Mesodermal cell (in vitro differentiated cells): ENCODE data around the gene ZNF644.

Experiments
- H3K27ac ChIP-seq: 2 replicates; pipeline ENCODE4 v1.7.0; 2013; ENCODE audit warnings: mild to moderate bottlenecking, low read depth, low read length, moderate library complexity; ENCODE audit not compliant: severe bottlenecking
- H3K36me3 ChIP-seq: 2 replicates; pipeline ENCODE4 v1.7.1; 2013; ENCODE audit warnings: mild to moderate bottlenecking, low read length, moderate library complexity; ENCODE audit not compliant: control insufficient read depth, insufficient read depth
- H3K4me1 ChIP-seq: one replicate; pipeline ENCODE4 v1.7.1; 2013; ENCODE audit warnings: mild to moderate bottlenecking, low read length; ENCODE audit not compliant: insufficient read depth, control insufficient read depth, poor library complexity, severe bottlenecking
- H3K4me3 ChIP-seq: 2 replicates; pipeline ENCODE4 v1.7.0; 2013; ENCODE audit warnings: low read length, control low read depth, mild to moderate bottlenecking; ENCODE audit not compliant: insufficient read depth, poor library complexity, severe bottlenecking; ENCODE audit errors: extremely low read depth
- H3K9me3 ChIP-seq: 2 replicates; pipeline ENCODE4 v1.7.1; 2013; ENCODE audit warnings: mild to moderate bottlenecking, low read length, moderate library complexity; ENCODE audit not compliant: control insufficient read depth
- WGBS, 2 experiments: methylation state at CpG; one replicate each; pipeline ENCODE4 v1.1.5; 2013; ENCODE audit warnings: missing lambda C conversion rate in 2 of 2; ENCODE audit not compliant: insufficient coverage in 2 of 2; 5-methylcytosine and 5-hydroxymethylcytosine counted together

ZNF644 gene

GRCh38 chr1:90986953-90987352 lies 34.9 kb downstream of the ZNF644 start:
- peaks cover 21% of the 10 kb centered on the region for H3K9me3 ChIP-seq
- WGBS, 2 experiments = no CpG with 5 or more reads among the region's 2 CpGs
- no peaks in the 10 kb centered on the region for H3K4me1 ChIP-seq
- H3K36me3 ChIP-seq = peaks cover 42% of the 10 kb centered on the region
- H3K4me3 ChIP-seq = no peak overlapping the region
- H3K27ac ChIP-seq = no peak overlapping the region

DNA sequence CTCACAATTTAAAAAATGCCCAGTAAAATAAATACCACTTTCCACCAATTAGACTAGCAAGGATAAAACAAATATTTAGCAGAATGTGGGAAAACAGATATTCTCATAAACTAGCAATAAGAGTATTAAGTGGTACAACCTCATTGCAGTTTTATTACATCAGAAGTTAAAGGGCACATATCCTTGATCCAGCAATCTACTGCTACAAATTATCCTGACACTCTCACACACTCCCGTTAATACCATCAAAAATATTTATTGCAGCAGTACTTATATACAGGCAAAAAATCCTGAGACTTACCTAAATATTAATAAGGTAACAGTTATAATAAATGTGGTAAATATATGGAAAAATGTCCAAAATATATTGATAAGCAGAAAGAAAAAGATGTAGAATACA lies 44.3 kb downstream of the ZNF644 start:
- 100% methylated on average over 1 of the region's 1 CpG for WGBS, 2 experiments
- no peak overlapping the region for H3K27ac ChIP-seq
- H3K4me3 ChIP-seq = no peak overlapping the region
- peaks cover 30% of the 10 kb centered on the region for H3K36me3 ChIP-seq
- H3K9me3 ChIP-seq = no peaks in the 10 kb centered on the region
- H3K4me1 ChIP-seq = no peaks in the 10 kb centered on the region

GRCh38 chr1:90973897-90974798 lies 47.7 kb downstream of the ZNF644 start:
- WGBS, 2 experiments = 69 to 76% methylated on average over 3 of the region's 5 CpGs
- peak overlapping the region; percentile 26 for H3K27ac ChIP-seq
- H3K4me1 ChIP-seq = no peaks in the 10 kb centered on the region
- H3K4me3 ChIP-seq = no peak overlapping the region
- peaks cover 37% of the 10 kb centered on the region for H3K36me3 ChIP-seq
- no peaks in the 10 kb centered on the region for H3K9me3 ChIP-seq

- Histone ChIP-seq H3K4me1 (no peaks in the 10 kb centered on the region), H3K27ac (no peak overlapping the region), H3K4me3 (no peak overlapping the region), H3K9me3 (no peaks in the 10 kb centered on the region), H3K36me3 (peaks cover 22% of the 10 kb centered on the region)
- WGBS, 2 experiments = 63 to 100% methylated on average over 1 of the region's 1 CpG
Observed at GRCh38 chr1:90970208-90970607, 51.6 kb downstream of the ZNF644 start.

DNA sequence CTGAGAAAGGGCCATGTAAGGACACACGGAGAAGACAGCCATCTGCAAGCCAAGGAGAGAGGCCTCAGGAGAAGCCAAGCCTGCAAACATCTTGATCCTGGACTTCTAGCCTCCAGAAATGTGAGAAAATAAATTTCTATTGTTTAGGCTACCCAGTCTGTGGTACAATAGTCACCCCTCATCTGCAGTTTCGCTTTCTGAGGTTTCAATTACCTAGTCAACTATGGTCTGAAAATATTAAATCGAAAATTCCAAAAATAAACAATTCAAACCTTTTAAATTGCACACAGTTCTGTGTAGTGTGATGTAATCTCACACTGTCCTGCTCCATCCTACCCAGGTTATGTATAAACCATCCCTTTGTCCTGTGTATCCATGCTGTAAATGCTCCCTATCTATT lies 52.6 kb downstream of the ZNF644 start:
- no peak overlapping the region for H3K4me3 ChIP-seq
- H3K36me3 ChIP-seq = peaks cover 22% of the 10 kb centered on the region
- H3K27ac ChIP-seq = no peak overlapping the region
- H3K9me3 ChIP-seq = no peaks in the 10 kb centered on the region
- H3K4me1 ChIP-seq = no peaks in the 10 kb centered on the region
- 100% methylated on average over 1 of the region's 3 CpGs; no CpG with 5 or more reads in 1 of the 2 experiments for WGBS, 2 experiments

DNA sequence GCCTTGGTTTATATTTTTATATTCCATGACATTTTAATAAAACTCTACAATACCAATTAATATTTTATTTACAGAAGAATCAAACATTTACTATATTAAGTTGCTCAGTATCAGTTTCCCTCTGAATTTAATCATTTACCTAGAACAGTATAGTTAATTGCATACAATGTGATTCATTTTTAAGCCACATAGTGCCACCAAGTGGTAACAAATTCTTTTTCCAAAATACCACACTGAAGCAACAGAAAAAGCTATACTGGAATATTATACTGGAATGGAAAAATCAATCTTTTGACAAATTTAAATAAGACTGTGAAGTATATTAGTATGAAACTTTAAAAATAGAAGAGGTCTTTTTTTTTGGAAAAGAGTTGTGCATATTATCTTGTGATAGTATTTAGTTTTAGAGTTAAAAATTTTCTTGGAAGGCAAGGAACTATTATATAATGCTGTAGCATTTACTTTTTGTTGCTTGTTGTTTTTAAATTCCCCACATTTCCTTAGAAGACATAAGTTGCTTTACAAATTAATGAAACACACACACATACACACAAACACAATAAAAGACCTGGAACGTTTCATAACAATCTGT lies 57.3 kb downstream of the ZNF644 start:
- H3K4me3 ChIP-seq = no peak overlapping the region
- peaks cover 15% of the 10 kb centered on the region for H3K36me3 ChIP-seq
- no CpG with 5 or more reads among the region's 1 CpG for WGBS, 2 experiments

DNA sequence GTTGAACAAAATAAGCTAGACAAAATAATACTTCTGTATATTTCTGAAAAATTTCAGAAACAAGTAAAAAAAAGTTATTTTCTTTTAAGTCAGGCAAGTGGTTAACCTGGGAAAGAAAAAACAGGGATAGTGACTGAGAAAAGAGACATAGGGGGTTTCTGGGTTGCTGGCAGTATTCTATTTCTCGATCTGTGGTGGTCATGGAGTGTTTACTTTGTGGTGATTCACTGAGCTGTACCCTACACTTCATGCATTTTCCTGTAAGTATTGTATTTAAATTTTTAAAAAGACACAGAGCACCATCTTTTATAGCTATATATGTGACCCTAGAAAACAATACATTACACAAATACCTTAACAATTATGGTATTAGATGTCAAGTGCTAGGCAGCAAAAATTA lies 58.2 kb downstream of the ZNF644 start:
- Histone ChIP-seq H3K4me3 (no peak overlapping the region), H3K4me1 (no peaks in the 10 kb centered on the region), H3K36me3 (peaks cover 17% of the 10 kb centered on the region), H3K9me3 (no peaks in the 10 kb centered on the region), H3K27ac (no peak overlapping the region)
- no CpG with 5 or more reads among the region's 1 CpG for WGBS, 2 experiments

More for the DNA sequence above, 57.3 kb downstream of the ZNF644 start:
- no peak overlapping the region for H3K27ac ChIP-seq
- no peaks in the 10 kb centered on the region for H3K9me3 ChIP-seq
- H3K4me1 ChIP-seq = no peaks in the 10 kb centered on the region

DNA sequence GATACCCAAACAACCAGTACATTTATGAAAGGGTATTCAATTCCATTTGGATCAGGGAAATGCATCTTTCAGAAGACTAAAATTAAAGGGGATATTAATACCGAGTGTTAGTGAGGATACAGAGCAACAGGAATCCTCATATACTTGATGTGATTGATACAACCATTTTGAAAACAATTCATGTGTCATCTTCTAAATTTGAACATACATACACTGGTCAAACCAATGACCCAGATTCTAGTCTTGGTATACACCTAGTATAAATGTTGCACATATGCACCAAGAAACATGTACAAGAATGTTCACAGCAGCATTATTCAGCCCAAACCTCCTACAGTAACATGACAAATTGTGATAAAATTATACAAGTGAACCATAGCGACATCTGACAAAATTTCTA lies 58.6 kb downstream of the ZNF644 start:
- Histone ChIP-seq H3K9me3 (no peaks in the 10 kb centered on the region), H3K27ac (no peak overlapping the region), H3K4me1 (no peaks in the 10 kb centered on the region), H3K36me3 (peaks cover 17% of the 10 kb centered on the region), H3K4me3 (no peak overlapping the region)
- WGBS, 2 experiments = 100% methylated on average over 1 of the region's 2 CpGs; no CpG with 5 or more reads in 1 of the 2 experiments

DNA sequence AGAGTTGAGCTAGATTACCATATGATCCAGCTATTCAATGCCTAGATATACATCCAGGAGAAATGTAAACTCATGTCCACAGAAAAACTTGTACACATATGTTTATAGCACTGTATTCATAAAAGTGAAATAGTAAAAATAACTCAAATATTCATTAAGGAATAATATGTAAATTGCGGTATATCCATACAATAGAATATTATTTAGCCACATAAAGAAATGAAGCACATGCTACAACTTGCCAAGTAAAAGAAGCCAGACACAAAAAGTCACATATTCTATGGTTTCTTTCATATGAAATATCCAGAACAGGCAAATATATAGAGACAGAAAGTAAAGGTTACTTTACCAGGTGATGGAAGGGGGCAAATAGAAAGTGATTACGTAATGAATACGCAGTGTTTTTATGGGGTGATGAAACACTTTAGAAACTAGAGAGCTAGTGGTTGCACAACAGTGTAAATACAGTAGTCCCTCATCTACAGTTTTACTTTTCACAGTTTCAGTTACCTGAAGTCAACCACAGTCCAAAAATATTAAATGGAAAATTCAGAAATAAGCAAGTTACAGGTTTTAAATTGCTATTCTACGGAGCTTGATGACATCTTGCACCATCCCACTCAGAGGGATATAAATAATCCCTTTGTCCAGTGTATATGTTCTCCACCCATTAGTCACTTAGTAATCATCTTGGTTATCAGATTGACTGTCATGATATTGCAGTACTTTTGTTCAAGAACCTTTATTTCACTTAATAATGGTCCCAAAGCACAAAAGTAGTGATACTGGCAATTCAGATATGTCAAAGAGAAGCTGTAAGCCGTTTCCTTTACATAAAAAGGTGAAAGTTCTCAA lies 62.3 kb downstream of the ZNF644 start:
- Histone ChIP-seq H3K9me3 (no peaks in the 10 kb centered on the region), H3K27ac (no peak overlapping the region), H3K36me3 (peaks cover 33% of the 10 kb centered on the region), H3K4me1 (no peaks in the 10 kb centered on the region), H3K4me3 (no peak overlapping the region)
- WGBS, 2 experiments = 80 to 94% methylated on average over 2 of the region's 5 CpGs

GRCh38 chr1:90957497-90957896 lies 64.3 kb downstream of the ZNF644 start:
- Histone ChIP-seq H3K36me3 (peaks cover 32% of the 10 kb centered on the region), H3K9me3 (no peaks in the 10 kb centered on the region), H3K27ac (no peak overlapping the region), H3K4me1 (no peaks in the 10 kb centered on the region), H3K4me3 (no peak overlapping the region)
